ENCODE results near the gene TEK. TPM values are rescaled to one million over a fixed set of nuclear protein-coding genes. Genes with fewer than 3 reads are reported as not detected.

TEK gene
- total RNA-seq, 1 donor, result 8.3 TPM

- Histone ChIP-seq H3K79me2 (ENCODE audit: insufficient read depth, low read length) (no peaks in the 10 kb centered on the region), H3K4me3 (ENCODE audit: insufficient read depth, low read length) (no peak overlapping the region), H3K27me3 (ENCODE audit: insufficient read depth, low read length) (no peaks in the 10 kb centered on the region), H3K27ac (ENCODE audit: low read depth, low read length) (no peak overlapping the region), H4K20me1 (ENCODE audit: insufficient read depth, low read length) (no peaks in the 10 kb centered on the region), H3K4me2 (ENCODE audit: insufficient read depth, low read length) (no peak overlapping the region), H3K36me3 (ENCODE audit: insufficient read depth, low read length) (no peaks in the 10 kb centered on the region), H3K4me1 (ENCODE audit: insufficient read depth, low read length) (peaks cover 32% of the 10 kb centered on the region), H3K9me3 (ENCODE audit: low read depth, low read length) (no peaks in the 10 kb centered on the region), H2AFZ (ENCODE audit: low read length) (no peak overlapping the region)
- TF ChIP-seq, protein P1, sequence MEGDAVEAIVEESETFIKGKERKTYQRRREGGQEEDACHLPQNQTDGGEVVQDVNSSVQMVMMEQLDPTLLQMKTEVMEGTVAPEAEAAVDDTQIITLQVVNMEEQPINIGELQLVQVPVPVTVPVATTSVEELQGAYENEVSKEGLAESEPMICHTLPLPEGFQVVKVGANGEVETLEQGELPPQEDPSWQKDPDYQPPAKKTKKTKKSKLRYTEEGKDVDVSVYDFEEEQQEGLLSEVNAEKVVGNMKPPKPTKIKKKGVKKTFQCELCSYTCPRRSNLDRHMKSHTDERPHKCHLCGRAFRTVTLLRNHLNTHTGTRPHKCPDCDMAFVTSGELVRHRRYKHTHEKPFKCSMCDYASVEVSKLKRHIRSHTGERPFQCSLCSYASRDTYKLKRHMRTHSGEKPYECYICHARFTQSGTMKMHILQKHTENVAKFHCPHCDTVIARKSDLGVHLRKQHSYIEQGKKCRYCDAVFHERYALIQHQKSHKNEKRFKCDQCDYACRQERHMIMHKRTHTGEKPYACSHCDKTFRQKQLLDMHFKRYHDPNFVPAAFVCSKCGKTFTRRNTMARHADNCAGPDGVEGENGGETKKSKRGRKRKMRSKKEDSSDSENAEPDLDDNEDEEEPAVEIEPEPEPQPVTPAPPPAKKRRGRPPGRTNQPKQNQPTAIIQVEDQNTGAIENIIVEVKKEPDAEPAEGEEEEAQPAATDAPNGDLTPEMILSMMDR (IDR thresholded peaks at IDR 0.05; ENCODE audit: extremely low read depth, low read depth, low read length), result no peak
- DNase-seq (ENCODE audit: insufficient read length, low spot score, missing footprints), result no peak
Observed at GRCh38 chr9:27182421-27182820, 73.4 kb downstream of the TEK start.

- Histone ChIP-seq H3K36me3 (ENCODE audit: insufficient read depth, low read length) (no peaks in the 10 kb centered on the region), H3K9me3 (ENCODE audit: low read depth, low read length) (no peaks in the 10 kb centered on the region), H3K27me3 (ENCODE audit: insufficient read depth, low read length) (no peaks in the 10 kb centered on the region), H3K4me3 (ENCODE audit: insufficient read depth, low read length) (no peak overlapping the region), H3K79me2 (ENCODE audit: insufficient read depth, low read length) (no peaks in the 10 kb centered on the region), H3K4me1 (ENCODE audit: insufficient read depth, low read length) (peaks cover 32% of the 10 kb centered on the region), H2AFZ (ENCODE audit: low read length) (no peak overlapping the region), H4K20me1 (ENCODE audit: insufficient read depth, low read length) (no peaks in the 10 kb centered on the region), H3K4me2 (ENCODE audit: insufficient read depth, low read length) (peak overlapping the region; percentile 6), H3K27ac (ENCODE audit: low read depth, low read length) (no peak overlapping the region)
- no peak for DNase-seq (ENCODE audit: insufficient read length, low spot score, missing footprints)
- TF ChIP-seq, protein P1 (IDR thresholded peaks at IDR 0.05; ENCODE audit: extremely low read depth, low read depth, low read length), result no peak
Observed at GRCh38 chr9:27183131-27183530, 74.1 kb downstream of the TEK start.

- TF ChIP-seq, protein P1 (IDR thresholded peaks at IDR 0.05; ENCODE audit: extremely low read depth, low read depth, low read length), result no peak
- Histone ChIP-seq H3K27ac (ENCODE audit: low read depth, low read length) (no peak overlapping the region), H3K4me2 (ENCODE audit: insufficient read depth, low read length) (peak overlapping the region; percentile 6), H3K79me2 (ENCODE audit: insufficient read depth, low read length) (no peaks in the 10 kb centered on the region), H3K9me3 (ENCODE audit: low read depth, low read length) (no peaks in the 10 kb centered on the region), H3K4me1 (ENCODE audit: insufficient read depth, low read length) (peaks cover 32% of the 10 kb centered on the region), H4K20me1 (ENCODE audit: insufficient read depth, low read length) (no peaks in the 10 kb centered on the region), H3K36me3 (ENCODE audit: insufficient read depth, low read length) (no peaks in the 10 kb centered on the region), H3K27me3 (ENCODE audit: insufficient read depth, low read length) (no peaks in the 10 kb centered on the region), H3K4me3 (ENCODE audit: insufficient read depth, low read length) (no peak overlapping the region), H2AFZ (ENCODE audit: low read length) (no peak overlapping the region)
- DNase-seq (ENCODE audit: insufficient read length, low spot score, missing footprints), result no peak
Observed at GRCh38 chr9:27183701-27184100, 74.7 kb downstream of the TEK start.

GRCh38 chr9:27184556-27185351, 75.7 kb downstream of the TEK start:
- Histone ChIP-seq H3K9me3 (ENCODE audit: low read depth, low read length) (no peaks in the 10 kb centered on the region), H4K20me1 (ENCODE audit: insufficient read depth, low read length) (no peaks in the 10 kb centered on the region), H3K4me3 (ENCODE audit: insufficient read depth, low read length) (no peak overlapping the region), H3K36me3 (ENCODE audit: insufficient read depth, low read length) (no peaks in the 10 kb centered on the region), H3K27me3 (ENCODE audit: insufficient read depth, low read length) (no peaks in the 10 kb centered on the region), H3K79me2 (ENCODE audit: insufficient read depth, low read length) (no peaks in the 10 kb centered on the region), H3K4me1 (ENCODE audit: insufficient read depth, low read length) (peaks cover 29% of the 10 kb centered on the region), H2AFZ (ENCODE audit: low read length) (no peak overlapping the region), H3K4me2 (ENCODE audit: insufficient read depth, low read length) (no peak overlapping the region), H3K27ac (ENCODE audit: low read depth, low read length) (peak overlapping the region; percentile 25)
- no peak for DNase-seq (ENCODE audit: insufficient read length, low spot score, missing footprints)
- TF ChIP-seq, protein P1 (IDR thresholded peaks at IDR 0.05; ENCODE audit: extremely low read depth, low read depth, low read length), result no peak
